HG02943 (cell line): ENCODE measurements around the gene IGFN1.
"Not testable (repeated sequence)": the region's sequence is repeated elsewhere in the genome, so short reads cannot be mapped to it uniquely, and the experiment has no call there.

Source experiments
- ATAC-seq: cut with Tn5 transposase; IDR thresholded peaks from one replicate; pipeline ENCODE4 v1.9.1; 2021; ENCODE audit warnings: mild to moderate bottlenecking, low read depth, moderate library complexity; ENCODE audit not compliant: unreplicated experiment

IGFN1 gene

GRCh38 chr1:201239646-201240045, 49.0 kb downstream of the IGFN1 start:
- not testable (repeated sequence) for ATAC-seq

DNA sequence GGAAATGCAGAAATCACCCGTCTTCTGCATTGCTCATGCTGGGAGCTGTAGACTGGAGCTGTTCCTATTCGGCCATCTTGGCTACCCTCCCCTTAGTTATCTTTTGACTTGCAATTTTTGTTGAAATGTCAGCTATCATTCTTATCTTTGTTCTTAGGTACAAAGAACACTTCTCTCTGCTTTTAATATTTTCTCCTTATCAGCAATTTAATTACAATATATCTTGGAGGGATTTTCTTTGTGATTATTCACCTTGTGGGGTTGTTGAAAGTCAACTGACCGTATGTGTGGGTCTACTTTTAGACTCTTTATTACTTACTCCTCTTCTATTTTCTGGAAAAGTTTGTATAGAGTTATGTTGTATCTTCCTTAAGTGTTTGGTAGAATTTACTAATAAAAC, 49.5 kb downstream of the IGFN1 start:
- no peak for ATAC-seq

DNA sequence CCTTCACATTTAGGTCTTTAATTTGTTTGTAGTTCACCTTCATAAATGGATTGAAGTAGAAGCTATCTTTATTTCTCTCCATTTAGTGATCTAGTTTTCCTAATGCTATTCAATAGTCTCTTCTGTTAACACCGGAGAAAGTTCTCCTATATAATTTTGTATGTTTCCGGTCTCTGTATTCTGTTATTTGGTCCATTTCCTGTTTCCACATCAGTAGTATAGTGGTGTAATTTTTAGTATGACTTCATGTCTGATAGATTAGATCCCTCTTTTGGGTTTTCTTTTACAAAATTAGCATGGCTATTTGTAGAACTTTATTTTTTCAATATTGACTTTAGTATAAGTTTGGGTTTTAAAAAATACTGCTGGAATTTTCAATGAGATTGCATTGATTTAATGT, 51.1 kb downstream of the IGFN1 start:
- ATAC-seq, result no peak

- no peak for ATAC-seq
Observed at GRCh38 chr1:201245082-201245481, 54.5 kb downstream of the IGFN1 start.

DNA sequence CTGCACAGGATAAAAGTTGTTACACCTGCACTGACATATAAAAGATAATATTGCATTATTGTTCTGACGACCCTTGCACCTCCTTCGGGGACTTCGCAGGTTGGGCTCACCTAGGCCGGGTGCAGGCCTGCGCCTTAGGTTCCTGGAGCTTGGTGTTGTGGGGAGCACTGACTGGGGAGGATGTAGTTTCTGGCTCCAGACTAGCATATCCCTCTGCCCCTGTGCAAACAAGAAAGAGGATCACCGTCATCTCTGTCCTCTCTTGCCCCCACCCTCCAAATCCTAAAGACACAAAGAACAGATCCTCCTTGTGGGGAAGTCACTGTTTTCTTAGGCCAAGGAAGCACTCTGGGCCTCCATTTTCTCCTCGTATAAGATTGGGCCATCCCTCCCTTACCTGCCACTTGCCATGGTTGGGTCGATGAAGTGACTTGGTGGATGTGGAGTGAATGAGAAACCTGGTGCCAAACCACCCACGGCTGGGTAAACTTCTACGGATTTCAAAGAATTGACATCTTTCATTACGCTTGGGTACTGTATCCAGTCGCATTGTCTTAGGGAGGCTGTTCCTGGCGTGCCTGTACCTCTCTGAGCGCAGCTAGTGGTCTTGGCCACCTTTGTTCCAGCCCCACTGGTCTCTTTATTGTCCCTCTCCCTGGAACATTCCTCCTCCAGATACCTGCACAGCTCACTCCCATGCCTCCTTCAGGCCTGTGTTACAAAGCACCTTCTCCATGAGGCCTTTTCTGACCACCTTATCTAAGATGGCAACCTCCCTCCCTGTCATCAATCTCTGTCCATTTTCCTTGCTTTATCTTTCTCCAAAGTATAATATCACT, 58.3 kb downstream of the IGFN1 start:
- ATAC-seq, result no peak

DNA sequence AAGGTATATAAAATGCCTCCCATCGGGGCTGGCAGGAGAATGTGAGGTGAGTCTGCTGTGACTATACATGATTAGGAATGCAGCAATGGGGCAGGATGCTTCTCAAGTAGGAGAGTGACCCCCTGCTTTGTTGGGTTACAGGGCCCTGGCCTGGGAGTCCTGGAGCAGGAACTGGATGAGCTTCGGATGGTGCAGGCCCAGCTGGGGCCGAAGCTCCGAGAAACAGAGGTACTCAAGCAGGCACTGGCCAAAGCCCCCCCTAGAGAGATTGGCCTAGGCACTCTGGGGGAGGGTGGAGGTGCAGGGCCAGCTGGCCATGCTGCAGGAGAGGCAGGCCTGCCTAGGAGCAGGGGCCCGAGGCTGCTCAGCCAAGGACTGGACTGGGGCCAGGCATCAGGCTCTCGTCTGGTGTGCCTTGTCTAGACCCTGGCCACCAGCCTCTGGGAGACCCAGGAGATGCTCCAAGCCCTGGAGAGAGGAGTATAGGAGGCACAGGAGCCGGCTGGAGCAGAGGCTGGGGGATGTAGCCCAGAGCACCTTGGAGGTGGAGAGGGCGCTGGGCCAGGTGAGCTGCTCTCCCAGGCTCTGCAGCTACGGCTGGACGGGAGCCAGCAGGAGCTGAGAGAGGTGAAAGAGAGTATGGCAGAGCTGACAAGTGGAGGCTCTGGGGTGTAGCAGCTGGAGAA, 59.8 kb downstream of the IGFN1 start:
- no peak for ATAC-seq

DNA sequence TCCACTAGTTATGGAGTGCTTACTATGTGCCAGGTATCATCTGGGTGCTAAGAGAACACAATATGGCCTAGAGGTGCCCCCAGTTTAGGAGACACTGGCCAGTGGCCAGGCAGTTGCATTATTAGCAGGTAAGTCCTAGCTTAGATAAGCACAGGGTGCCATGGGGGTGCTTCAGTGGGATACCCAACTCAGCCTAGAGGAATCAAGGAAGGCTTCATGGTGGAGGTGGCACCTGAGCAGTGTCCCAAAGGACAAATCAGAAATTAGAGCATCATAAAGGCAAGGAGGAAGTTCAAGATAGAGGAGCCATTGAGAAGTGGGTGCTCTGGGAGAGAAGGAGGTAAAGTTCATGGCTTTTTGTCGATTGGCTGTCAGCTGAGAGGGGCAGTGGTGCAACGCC, 60.8 kb downstream of the IGFN1 start:
- ATAC-seq, result no peak

DNA sequence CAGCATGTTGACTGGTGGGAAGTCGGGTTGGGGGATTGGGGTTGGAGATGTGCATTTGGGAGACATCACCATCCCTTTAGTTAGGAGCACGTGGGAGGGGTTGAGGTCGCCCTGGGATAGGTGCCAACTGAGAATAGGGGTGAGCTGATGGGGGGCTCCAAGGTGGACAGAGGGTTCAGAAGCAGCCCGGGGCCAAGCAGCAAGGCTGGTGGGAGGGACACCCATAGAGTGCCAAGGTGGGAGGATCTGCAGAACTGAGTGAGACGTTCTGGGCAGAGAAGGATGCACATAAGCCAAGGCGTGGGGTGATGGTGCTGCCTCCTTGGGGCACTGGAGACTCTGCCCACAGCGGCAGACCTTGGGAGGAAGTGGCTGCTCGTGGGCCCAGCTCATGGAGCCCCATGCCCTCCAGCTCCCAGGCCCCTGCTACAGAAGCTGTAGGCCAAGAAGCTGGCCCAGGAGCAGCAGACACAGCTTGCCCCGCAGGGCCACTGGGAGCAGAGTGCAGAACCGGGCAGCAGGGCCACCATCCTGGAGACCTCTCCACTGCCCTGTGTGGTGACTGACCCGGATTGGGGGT, 61.3 kb downstream of the IGFN1 start:
- ATAC-seq, result no peak

DNA sequence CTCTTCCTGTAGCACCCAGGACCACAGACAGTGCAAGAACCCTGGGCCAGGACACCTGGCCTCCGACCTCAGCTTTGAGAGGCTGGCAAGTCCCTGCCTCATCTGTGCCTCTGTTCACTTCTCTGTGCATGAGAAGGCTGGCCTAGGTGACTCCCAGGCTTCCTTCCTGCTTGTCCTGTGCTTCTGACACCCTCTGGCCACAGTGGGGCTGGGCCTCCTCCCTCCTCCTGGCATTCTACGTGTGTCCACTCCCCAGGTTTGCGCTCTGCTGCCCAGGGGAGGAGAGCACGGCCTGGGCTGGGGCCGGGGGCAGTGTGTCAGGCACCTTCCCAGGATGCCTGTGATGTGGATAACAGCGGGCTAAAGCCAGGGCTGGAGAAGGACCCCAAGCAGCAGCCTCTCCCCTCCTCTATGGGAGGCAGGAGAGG, 62.3 kb downstream of the IGFN1 start:
- no peak for ATAC-seq

DNA sequence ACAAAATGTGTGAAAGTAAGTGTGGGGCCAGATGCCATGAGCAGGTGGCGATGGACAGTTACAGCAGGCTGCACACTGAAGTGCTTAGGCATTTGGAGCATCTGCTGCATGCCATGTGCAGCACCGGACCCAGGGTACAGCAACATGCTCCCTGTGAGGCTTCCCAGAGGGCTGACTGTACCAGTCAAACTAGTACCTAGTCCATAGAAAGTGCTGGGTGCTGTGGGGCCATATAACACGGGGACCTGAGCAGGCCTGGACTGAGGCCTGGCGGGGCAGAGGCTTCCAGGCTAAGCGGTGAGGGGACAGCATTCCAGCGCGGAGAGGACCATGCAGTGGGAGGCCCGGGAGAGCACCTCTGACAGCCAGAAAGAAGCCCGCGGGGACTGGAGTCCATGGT, 62.8 kb downstream of the IGFN1 start:
- no peak for ATAC-seq

DNA sequence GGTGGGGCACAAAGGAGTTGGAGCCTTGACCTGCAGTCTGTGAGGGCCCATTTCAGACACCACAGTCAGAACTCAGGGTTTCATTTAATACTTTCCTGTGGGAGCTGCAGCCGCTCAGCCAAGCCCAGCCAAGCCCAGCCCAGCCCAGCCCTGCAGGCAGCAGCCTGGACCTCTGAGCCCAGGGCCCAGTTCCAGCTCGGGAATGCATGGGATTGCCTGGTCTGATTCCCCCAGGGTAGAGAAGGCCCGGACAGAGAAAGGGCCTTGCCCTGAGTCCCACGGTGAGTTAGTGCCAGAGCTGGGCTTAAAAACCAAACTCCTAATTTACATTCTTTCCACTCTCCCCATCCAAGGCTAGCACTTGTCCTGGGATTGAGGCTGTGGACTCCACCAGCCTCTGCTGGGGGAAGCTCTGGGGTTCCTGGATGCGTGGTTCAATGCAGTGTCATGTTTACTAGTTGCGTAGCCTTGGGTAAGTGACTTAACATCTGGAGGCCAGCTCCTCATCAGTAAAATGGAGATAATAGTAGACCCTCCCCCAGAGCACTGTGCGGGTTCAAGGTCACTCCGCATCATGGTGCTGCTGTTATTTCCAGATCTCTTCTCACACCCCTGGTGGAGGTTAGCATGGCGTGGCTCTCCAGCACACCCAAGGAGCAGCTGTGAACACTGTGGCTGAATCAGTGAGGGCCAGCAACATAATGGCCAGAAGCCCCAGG, 63.4 kb downstream of the IGFN1 start:
- no peak for ATAC-seq

- no peak for ATAC-seq
Observed at GRCh38 chr1:201254625-201255478, 64.2 kb downstream of the IGFN1 start.

DNA sequence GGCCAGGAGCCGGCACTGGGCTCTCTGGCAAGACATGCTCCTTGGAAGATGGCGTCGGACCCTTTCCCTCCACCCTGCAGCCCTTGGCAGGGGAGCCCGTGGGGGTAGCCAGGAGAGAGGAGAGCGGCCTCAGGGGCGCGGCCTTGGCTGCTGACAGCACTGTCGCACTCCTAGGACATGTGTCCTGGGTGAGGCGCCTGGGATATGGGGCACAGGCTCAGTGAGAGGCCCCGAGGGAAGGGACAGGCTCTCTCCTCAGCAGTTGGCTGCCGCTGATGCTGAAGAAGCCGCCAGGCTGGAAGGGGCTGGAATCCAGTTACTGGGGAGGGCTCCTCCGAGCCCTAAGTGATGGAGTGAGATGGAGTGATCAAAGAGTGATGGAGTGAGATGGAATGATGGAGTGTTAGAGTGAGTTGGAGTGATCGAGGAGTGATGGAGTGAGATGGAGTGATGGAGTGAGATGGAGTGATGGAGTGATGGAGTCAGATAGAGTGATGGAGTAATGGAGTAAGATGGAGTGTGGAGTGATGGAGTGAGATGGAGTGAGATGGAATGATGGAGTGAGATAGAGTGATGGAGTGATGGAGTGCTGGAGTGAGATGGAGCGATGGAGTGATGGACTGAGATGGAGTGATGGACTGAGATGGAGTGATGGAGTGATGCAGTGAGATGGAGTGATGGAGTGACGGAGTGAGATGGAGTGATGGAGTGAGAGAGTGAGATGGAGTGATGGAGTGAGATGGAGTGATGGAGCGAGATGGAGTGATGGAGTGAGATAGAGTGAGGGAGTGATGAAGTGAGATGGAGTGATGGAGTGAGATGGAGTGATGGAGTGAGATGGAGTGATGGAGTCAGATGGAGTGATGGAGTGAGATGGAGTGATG, 65.1 kb downstream of the IGFN1 start:
- ATAC-seq, result no peak

- not testable (repeated sequence) for ATAC-seq
Observed at GRCh38 chr1:201258132-201258531, 67.5 kb downstream of the IGFN1 start.

- no peak for ATAC-seq
Observed at GRCh38 chr1:201258763-201259230, 68.2 kb downstream of the IGFN1 start.

- ATAC-seq, result no peak
Observed at GRCh38 chr1:201259476-201260235, 69.0 kb downstream of the IGFN1 start.

DNA sequence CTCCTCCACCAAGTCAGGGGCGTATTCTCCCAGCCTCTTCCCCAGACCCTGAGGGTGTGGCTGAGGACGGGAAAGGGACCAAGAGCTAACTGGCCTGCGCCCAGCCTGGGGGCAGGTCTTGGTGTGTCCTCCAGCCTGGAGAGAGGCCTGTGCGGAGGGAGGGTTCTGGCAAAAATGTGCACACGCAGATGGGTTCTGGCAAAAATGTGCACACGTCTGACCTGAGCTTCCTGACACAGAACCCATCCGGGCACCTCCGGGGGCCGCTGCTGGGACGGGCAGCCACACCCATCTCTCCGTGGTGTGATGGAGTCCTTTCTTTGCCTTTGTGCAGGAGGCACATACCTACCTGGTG, 69.6 kb downstream of the IGFN1 start:
- no peak for ATAC-seq

DNA sequence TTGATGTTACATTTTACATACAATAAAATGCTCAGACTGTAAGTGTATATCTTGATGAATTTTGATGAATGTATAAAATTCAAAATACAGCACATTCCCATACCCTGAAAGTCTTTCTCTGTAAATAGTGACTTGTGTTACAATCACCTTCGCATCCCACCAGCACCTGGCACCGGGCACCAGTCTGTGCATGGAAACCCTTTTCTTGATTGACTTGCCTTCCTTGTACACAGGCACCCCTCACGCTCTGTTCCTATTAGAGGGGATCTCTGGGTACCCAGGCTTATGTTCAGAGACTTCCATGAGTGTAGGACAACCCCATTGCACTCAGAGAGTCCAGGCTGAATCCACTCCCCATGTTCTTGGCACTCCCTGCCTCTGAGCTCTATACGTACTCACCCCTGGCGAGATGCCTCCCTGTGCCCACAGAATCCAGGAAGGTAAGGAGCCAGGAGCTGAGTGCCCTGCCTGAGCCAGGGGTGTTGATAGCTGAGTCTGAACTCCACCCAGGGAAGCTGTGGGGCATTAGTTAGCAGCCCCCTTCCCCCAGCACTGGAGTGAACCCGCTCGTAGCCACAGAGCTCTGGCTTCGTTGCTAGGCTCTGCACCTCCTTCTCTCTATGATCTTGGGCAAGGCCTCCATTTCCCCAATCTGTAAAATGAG, 70.2 kb downstream of the IGFN1 start:
- no peak for ATAC-seq
